Fibroblast of lung (primary cell): Measurements from ENCODE around the gene DLGAP4.

ENCODE experiments used
- EZH2 ChIP-seq: IDR thresholded peaks from 2 replicates; pipeline ENCODE4 v1.5.1; 2012; ENCODE audit warnings: low read length, control low read depth, mild to moderate bottlenecking; ENCODE audit errors: missing control alignments
- TF ChIP-seq, protein P1 (sequence below), 2 donors: IDR thresholded peaks in 1 of 2; conservative IDR thresholded peaks in 1 of 2; 1 replicate in 1 of 2; 2 replicates in 1 of 2; pipeline ENCODE4 v1.5.1; 2011 to 2012; ENCODE audit warnings: low read length in 2 of 2, control low read depth in 1 of 2, inconsistent platforms in 1 of 2, low read depth in 1 of 2, mild to moderate bottlenecking in 1 of 2

DNA sequence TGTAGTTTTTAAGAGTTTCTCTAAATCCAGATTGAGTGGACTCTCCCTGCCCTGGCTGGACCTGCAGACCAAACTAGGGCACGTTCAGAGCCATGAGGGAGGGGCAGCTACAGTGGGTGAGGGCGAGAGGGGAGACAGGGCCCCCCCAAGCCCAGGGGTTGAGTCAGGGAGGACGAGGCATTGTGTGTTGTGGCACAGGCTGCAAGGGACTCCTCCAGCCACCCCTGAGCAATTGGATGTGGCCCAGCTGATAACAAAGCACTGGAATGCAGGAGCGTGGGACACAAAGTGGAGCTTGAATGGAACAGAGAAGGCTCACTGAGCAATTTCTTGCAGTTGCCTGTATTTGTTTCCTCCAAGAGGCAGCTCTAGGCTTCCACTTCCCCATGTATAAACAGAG is 191.7 kb downstream of the DLGAP4 start:
- TF ChIP-seq, protein P1, sequence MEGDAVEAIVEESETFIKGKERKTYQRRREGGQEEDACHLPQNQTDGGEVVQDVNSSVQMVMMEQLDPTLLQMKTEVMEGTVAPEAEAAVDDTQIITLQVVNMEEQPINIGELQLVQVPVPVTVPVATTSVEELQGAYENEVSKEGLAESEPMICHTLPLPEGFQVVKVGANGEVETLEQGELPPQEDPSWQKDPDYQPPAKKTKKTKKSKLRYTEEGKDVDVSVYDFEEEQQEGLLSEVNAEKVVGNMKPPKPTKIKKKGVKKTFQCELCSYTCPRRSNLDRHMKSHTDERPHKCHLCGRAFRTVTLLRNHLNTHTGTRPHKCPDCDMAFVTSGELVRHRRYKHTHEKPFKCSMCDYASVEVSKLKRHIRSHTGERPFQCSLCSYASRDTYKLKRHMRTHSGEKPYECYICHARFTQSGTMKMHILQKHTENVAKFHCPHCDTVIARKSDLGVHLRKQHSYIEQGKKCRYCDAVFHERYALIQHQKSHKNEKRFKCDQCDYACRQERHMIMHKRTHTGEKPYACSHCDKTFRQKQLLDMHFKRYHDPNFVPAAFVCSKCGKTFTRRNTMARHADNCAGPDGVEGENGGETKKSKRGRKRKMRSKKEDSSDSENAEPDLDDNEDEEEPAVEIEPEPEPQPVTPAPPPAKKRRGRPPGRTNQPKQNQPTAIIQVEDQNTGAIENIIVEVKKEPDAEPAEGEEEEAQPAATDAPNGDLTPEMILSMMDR (conservative IDR thresholded peaks at IDR 0.05 in 1 of 2, IDR thresholded peaks at IDR 0.05 in 1 of 2; ENCODE audit: low read depth in 1 of 2, low read length in 2 of 2): no peak
- TF ChIP-seq EZH2: no peak
